ENCODE data around the gene SCUBE1.

Gene SCUBE1

DNA sequence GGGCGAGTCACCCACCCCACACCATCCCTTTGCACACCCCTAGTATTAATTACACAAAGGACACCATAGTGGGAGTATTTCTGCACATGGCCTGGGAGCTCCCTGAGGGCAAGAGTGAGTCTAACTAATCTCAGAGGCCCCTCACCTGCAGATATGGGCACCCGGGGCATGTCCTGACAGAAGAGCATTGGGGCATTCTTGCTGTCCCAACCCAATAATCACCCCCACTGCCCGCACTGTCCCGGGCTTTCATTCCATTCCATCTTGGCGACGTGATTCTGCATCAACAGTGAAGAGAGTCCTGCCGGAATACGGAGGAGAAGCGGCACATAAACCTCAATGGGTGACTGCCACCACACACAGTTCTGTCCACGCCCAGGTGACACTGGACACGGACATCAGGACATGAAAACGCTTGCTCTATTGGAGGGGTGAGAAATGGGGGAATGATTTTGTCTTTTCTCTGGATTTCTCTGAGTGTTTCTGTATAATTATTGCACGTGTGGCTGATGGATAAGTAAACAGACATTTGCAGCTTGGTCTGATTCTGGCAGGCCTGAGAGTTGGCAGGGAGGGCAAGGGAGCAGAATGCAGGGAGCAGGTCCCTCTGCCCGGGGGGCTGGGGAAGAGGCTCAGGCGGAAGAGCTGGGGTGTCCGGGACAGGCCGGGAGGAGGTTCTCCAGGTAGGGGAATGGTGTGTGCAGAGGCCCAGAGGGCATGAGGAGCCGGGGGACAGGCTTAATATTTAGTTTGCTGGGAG is 38.2 kb downstream of the SCUBE1 start:
- in situ Hi-C loops (cut with MboI; ENCODE audit: low sequenced_read_pairs) = no loop called here

GRCh38 chr22:43303751-43304150 is 39.4 kb downstream of the SCUBE1 start:
- in situ Hi-C loops (cut with MboI; ENCODE audit: low sequenced_read_pairs) = no loop called here

DNA sequence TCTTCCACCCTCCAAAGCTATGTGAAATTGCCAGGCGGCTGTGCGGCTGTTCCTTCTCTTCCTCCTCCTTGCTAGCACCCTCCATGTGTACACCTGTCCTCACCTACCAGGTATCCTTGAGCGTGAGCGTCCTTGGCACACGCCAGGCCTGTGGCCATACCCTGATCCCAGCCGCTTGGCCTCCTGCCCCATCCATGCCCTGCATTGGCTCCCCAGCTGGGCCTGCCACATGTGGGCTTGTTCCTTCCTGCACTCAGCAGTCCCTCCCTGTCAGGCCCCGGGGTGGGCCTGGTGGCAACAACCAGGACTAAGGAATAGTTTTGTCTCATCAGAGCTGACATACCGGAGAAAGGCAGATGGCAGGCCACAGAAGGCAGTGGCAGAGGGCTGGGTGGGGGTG is 40.0 kb downstream of the SCUBE1 start:
- in situ Hi-C loops (cut with MboI; ENCODE audit: low sequenced_read_pairs) = no loop called here

- in situ Hi-C loops (cut with MboI; ENCODE audit: low sequenced_read_pairs) = no loop called here
Observed at GRCh38 chr22:43302531-43303041, 40.6 kb downstream of the SCUBE1 start.

DNA sequence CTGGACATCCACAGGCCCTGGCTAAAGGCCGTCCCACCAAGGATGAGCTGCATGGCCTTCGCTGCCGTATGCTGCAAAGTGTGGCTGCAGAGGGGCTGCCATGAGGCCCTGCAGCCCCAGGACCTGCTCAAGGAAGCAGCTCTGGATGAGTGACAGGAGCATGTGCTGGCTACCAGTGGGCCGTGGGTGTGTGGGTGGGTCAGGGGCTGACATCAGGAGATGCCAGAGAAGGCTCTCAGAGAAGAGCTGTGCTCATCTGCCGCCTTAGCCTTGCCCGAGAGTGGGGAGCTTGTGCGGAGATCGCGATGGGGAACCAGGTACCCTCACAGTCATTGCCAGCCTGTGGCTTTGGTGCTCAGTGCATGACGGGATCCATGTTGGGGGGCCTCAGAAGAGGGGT is 41.3 kb downstream of the SCUBE1 start:
- in situ Hi-C loops (cut with MboI; ENCODE audit: low sequenced_read_pairs) = no loop called here

DNA sequence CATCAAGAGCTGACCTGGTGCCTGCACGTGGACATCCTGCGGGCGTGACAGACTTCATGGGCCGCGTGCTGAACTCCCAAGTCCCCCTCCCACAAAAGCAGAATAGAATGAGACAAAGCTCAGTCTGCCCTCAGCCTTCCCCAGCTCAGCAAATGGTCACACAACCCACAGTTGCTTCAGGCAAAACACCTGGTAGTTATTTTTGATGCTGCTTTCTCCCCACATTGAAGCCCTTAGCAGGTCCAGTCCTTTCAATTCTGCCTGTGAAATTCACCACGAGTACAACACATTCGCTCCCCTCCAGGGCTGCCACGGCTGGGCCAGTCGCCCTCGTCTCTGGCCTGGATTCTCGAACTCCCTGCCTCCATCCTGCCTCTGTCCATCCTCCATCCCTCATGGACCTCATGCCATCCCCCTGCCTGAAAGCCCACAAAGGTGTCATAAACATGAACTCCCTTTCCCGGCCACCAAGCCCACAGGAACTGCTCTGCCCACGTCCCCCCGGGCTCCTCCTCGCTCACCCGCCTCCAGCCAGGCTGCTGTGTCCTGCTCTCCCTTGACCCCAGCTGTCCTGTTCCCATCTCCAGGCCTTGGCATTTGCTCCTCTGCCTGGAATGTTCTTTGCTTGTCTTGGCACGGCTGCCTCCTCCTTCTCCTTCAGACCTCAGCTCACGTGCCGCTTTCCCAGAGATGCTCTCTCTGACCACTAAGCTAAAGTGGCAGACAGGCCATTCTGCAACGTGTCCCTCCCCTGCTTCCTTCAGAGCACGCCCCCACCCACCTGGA is 42.1 kb downstream of the SCUBE1 start:
- in situ Hi-C loops (cut with MboI; ENCODE audit: low sequenced_read_pairs) = no loop called here

- in situ Hi-C loops (cut with MboI; ENCODE audit: low sequenced_read_pairs) = no loop called here
Observed at GRCh38 chr22:43299736-43300135, 43.4 kb downstream of the SCUBE1 start.

DNA sequence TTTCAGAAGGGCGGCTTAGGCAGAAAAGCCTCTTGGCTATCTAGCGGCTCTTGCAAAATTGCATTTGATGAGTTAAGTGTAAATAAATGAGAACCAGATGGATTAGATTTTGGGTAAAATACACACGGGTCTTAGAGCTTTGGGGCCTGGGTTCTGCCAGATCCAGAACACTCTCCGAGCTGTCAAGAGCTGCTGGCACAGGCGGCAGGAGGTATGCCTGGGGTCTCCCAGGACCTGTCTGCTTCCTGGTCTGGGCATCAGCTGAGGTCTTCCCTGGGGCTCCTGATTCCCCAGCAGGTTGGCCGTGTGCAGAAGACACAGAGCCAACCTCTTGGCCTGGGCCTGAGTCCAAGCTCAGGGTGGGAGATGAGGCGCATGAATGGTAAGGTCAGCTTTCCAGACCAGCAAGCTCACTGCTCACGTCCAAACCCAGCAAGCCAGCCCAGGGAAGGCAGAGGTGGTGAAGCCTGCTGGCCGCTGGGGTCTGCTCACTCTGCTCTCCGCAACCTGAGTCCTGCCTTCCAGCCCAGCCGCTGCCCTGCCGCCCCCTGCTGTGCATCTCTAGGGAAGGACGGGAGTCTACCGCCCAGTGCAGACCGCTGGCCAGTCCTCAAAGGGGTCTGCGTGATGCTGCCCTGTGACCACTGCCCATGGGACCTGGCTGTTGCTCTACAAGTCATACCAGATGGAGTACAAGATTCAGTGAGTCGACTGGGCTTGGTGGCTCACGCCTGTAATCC is 44.9 kb downstream of the SCUBE1 start:
- in situ Hi-C loops (cut with MboI; ENCODE audit: low sequenced_read_pairs) = no loop called here

- in situ Hi-C loops (cut with MboI; ENCODE audit: low sequenced_read_pairs) = no loop called here
Observed at GRCh38 chr22:43297270-43298061, 45.7 kb downstream of the SCUBE1 start.

DNA sequence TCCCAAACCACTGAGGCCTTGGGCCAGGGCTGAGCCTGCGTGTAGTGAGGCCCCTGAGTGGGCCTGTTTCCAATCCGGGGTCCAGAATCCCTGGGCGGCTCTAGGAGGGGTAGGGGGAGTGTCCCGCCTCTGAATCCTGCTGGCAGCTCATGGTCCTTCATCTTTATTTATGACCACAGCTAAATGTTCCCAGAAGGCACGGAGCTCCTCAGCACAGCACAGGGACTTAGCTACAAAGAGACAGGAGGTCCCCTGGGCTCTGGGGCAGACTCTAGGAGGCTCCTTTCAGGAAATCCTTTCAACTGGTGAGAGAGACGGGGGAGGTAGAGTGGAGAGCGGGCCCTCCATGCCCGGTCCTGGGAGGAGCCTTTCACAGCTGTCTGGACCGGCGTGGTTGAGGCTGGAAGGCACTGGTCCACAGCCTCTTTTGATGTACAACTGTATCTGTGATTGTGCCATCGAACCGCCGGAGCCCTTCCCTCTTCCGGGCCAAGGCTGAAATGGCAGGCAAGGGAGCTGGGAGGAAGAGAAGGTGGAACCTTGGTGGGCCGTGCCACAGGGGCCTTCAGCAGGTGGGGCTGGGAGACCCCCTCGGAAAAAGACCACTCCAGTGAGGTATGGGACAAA is 46.8 kb downstream of the SCUBE1 start:
- in situ Hi-C loops (cut with MboI; ENCODE audit: low sequenced_read_pairs) = no loop called here

GRCh38 chr22:43295660-43296059 is 47.5 kb downstream of the SCUBE1 start:
- in situ Hi-C loops (cut with MboI; ENCODE audit: low sequenced_read_pairs) = no loop called here

DNA sequence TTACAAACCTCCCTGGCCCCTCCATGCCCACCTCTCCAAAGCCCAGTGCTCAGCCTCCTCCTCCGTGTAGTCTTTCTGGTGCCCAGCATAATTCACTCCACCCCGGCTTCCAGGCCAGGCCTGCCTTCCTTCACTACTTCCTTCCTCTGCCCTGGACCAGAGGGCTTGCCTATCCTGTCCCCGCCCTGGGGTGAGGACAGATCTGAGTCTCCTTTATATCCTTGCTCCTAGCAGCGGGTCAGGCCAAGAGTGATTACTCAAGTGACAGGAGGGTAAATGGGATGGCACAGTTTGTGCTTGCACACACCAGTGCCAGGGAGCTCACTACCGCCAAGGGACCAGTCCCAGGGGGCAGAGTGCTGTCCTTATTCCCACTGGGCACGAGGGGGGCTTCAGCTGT is 48.0 kb downstream of the SCUBE1 start:
- in situ Hi-C loops (cut with MboI; ENCODE audit: low sequenced_read_pairs) = no loop called here

GRCh38 chr22:43293655-43294392 is 49.3 kb downstream of the SCUBE1 start:
- in situ Hi-C loops (cut with MboI; ENCODE audit: low sequenced_read_pairs) = no loop called here

- in situ Hi-C loops (cut with MboI; ENCODE audit: low sequenced_read_pairs) = no loop called here
Observed at GRCh38 chr22:43293259-43293654, 49.9 kb downstream of the SCUBE1 start.

GRCh38 chr22:43292630-43293018 is 50.5 kb downstream of the SCUBE1 start:
- in situ Hi-C loops (cut with MboI; ENCODE audit: low sequenced_read_pairs) = no loop called here

DNA sequence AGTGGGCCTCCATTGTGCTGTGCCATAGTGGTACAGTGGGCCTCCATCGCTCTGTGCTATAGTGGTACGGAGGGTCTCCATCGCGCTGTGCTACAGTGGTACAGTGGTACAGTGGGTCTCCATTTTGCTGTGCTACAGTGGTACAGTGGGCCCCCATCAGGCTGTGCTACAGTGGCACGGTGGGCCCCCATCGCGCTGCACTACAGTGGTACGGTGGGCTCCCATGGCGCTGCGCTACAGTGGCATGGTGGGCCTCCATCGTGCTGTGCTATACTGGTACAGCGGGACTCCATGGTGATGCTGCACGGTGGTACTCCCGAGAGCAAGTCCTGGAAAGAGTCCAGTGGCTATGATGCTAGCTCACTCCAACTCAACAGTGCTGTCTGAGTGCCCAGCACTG is 51.8 kb downstream of the SCUBE1 start:
- in situ Hi-C loops (cut with MboI; ENCODE audit: low sequenced_read_pairs) = no loop called here

DNA sequence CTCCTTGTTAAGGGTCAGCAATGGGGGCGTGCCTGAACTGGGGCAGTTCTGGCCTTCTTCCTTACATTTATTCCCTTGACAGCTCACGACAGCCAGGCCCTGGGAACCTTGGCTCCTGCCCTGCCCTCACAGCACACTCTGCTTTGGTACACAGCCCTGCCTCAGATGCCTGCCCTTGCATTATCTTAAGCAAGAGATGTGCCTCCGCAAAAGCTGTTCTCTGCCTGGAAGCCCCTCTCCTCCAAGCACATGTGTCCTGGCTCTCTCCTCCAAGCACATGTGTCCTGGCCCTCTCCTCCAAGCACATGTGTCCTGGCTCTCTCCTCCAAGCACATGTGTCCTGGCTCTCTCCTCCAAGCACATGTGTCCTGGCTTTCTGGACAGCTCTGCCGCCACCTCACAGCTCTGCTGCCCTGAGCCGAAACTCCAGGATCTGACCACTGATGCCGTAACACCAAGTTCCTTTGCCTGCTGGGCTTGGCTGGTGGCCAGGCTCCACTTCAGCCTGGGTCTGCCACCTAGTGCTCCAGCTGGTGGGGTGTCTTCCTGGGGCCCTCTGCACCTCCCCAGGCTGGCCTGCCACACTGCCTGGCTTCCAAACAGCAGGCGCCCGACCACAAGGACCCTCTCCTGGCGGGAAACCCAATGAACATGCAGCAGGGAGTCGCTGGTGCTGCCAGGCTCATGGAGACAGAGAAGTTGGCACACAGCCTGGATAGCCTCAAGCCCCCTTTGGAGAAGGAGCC is 53.0 kb downstream of the SCUBE1 start:
- in situ Hi-C loops (cut with MboI; ENCODE audit: low sequenced_read_pairs) = no loop called here

GRCh38 chr22:43289531-43289963 is 53.6 kb downstream of the SCUBE1 start:
- in situ Hi-C loops (cut with MboI; ENCODE audit: low sequenced_read_pairs) = no loop called here

All from HL-60/S4 (cell line).